ENCODE data around the gene ACSS3.

DNA sequence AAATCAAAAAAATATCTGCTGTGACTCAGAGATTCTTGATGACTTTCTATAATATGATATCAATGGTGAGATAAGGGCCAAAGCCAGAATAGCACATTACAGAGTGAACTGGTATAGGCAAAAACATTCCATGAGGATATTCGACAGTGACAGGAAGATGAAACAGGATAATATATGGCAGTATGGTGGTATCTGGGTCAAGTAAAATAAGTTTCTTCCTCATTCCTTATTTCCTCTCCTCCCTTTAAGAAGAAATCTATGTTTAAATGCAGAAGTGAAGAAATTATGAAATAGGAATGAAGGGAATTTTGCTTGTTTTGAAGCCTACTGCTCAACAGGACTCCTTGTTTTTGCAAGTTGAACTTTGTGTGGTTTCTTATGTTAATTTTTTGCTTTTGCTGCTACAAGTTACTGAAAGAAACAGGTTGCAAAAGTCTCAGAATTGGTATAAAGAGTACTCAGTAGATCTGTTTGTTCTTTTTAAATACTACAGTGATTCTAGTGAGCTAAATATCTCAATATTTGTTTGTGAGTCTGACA lies 7.0 kb downstream of the ACSS3 start:
- TF ChIP-seq CTCF (IDR thresholded peaks at IDR 0.05; ENCODE audit: low read depth, low read length) (no peak), EZH2phosphoT487 (IDR thresholded peaks at IDR 0.05; ENCODE audit: low read depth) (no peak)

Measured in OCI-LY3 (cell line).